ENCODE measurements around the gene ZNF827.

The ZNF827 gene

DNA sequence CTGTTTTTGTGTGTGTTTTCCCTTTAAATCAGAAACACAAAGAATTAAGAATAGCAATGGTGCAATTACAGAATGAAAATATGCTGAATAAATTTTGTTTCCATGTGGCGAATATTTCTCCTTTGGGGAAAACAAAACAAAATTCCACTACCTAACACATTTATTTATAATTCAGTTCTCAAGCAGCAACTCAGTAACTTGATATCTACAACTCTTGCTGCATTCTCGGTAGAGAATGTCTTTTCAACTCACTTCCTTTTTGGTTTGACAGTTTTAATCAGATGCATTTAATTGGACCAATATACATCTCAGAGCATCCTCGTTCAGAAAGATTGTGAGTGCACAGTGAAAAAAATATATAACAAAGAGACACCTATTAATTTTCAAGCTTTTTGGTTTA, 30.8 kb downstream of the ZNF827 start:
- no peak overlapping the region for H3K4me3 ChIP-seq (ENCODE audit: low read depth, low read length)
- DNase-seq (ENCODE audit: low read depth): no peak
- in situ Hi-C loops (cut with HindIII; ENCODE audit: low sequenced_read_pairs): no loop called here
- TF ChIP-seq, protein P1, sequence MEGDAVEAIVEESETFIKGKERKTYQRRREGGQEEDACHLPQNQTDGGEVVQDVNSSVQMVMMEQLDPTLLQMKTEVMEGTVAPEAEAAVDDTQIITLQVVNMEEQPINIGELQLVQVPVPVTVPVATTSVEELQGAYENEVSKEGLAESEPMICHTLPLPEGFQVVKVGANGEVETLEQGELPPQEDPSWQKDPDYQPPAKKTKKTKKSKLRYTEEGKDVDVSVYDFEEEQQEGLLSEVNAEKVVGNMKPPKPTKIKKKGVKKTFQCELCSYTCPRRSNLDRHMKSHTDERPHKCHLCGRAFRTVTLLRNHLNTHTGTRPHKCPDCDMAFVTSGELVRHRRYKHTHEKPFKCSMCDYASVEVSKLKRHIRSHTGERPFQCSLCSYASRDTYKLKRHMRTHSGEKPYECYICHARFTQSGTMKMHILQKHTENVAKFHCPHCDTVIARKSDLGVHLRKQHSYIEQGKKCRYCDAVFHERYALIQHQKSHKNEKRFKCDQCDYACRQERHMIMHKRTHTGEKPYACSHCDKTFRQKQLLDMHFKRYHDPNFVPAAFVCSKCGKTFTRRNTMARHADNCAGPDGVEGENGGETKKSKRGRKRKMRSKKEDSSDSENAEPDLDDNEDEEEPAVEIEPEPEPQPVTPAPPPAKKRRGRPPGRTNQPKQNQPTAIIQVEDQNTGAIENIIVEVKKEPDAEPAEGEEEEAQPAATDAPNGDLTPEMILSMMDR (IDR thresholded peaks at IDR 0.05; ENCODE audit: low read depth, low read length, missing control alignments): no peak

DNA sequence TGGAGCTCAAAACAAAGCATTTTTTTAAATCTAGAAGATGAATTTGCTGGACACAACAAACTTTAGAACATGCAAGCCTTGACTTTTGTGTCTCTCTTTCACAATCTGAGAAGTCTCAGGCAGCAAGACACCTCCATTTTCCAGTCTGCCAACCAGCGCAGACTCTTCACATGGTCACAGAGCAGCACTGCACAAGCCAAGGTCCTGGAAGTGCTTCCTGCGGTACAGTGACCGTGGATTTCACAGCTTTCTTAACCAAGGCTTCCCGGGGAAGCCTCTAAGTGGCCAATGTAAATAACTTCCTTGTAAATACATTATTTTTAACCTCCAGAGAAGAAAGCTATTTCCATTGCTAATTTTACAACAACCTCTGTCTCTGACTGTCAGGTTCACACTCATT, 31.2 kb downstream of the ZNF827 start:
- DNase-seq (ENCODE audit: low read depth): no peak
- H3K4me3 ChIP-seq (ENCODE audit: low read depth, low read length): no peak overlapping the region
- in situ Hi-C loops (cut with HindIII; ENCODE audit: low sequenced_read_pairs): no loop called here
- TF ChIP-seq, protein P1 (IDR thresholded peaks at IDR 0.05; ENCODE audit: low read depth, low read length, missing control alignments): no peak

DNA sequence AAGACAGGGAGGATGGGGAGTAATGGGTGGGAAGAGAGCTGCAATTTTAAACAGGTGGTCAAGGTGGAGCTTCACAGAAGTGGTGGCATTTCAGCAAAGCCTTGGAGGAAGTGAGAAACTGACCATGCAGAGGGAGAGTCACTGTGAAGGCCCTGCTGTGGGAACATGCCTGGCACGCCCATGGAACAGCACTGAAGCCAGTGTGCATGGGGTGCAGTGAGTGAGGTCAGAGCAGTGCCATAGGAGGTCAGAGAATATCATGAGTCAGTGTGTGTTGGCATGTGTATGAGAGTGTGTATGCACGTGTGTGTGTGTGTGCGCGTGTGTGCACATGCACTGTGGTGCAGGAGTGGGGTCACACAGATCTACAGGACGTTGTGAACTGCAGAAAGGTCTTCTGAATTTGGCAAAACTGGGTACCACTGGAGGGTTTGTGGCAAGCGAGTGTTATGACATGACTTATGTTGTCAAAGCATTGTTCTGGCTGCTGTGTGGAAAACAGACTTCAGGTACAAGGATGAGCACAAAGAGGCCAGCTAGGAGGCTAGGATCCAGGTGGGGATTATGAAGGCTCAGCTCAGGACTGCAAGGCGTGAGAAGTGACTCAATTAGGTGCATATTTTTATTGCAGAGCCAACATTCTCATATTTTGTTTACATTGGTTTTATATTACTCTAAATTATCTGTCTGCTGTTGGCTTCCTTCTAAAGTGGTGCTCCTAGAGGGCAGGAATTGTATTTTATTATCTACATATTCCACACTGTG, 34.0 kb downstream of the ZNF827 start:
- in situ Hi-C loops (cut with HindIII; ENCODE audit: low sequenced_read_pairs): no loop called here
- DNase-seq (ENCODE audit: low read depth): no peak
- no peak overlapping the region for H3K4me3 ChIP-seq (ENCODE audit: low read depth, low read length)
- TF ChIP-seq, protein P1 (IDR thresholded peaks at IDR 0.05; ENCODE audit: low read depth, low read length, missing control alignments): no peak

DNA sequence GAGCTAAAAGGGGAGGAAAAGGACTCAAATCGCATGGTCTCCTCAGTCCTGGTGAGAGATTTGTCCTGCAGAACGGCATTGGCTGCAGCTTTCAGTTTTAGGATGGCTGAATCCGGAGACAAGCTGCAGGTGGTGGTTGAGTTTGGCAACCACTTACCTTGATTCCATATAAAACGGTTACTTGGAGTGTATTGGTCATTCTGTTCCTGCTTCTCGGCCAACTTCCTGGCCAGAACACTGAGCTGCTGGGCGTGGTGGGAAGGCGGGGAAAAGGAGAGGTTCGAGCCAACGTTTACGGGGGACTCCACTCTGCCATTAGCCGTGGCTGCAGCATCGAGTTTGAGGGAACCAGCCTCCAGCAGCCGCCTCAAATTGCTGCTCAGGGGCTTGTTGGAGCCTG, 36.1 kb downstream of the ZNF827 start:
- no peak for DNase-seq (ENCODE audit: low read depth)
- no peak overlapping the region for H3K4me3 ChIP-seq (ENCODE audit: low read depth, low read length)
- in situ Hi-C loops (cut with HindIII; ENCODE audit: low sequenced_read_pairs): no loop called here
- TF ChIP-seq, protein P1 (IDR thresholded peaks at IDR 0.05; ENCODE audit: low read depth, low read length, missing control alignments): no peak

DNA sequence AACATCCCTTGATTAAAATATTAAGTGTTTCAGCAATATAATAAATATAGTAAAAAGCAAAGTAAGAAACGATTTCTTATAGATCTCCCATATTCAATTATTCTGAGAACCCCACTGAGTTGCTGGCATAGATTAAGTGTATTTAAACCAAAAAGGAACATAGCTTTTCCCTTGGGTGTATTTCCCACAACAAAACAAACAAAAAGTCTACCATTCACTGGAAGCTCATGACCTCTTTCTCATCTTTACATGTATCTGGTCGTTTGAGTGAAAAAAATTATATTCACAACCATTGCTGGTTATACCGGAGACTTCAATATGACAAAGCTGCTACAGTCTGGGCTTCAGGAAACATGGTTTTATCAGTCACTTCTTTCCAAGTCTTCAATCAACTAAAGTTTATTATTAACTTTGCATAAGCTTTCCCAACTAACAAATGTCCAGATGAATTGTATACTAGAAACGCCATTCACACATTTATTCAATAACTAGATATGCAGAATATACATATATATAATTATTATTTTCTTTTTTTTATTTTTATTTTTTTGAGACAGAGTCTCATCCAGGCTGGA, 38.6 kb downstream of the ZNF827 start:
- TF ChIP-seq, protein P1 (IDR thresholded peaks at IDR 0.05; ENCODE audit: low read depth, low read length, missing control alignments): no peak
- in situ Hi-C loops (cut with HindIII; ENCODE audit: low sequenced_read_pairs): no loop called here

DNA sequence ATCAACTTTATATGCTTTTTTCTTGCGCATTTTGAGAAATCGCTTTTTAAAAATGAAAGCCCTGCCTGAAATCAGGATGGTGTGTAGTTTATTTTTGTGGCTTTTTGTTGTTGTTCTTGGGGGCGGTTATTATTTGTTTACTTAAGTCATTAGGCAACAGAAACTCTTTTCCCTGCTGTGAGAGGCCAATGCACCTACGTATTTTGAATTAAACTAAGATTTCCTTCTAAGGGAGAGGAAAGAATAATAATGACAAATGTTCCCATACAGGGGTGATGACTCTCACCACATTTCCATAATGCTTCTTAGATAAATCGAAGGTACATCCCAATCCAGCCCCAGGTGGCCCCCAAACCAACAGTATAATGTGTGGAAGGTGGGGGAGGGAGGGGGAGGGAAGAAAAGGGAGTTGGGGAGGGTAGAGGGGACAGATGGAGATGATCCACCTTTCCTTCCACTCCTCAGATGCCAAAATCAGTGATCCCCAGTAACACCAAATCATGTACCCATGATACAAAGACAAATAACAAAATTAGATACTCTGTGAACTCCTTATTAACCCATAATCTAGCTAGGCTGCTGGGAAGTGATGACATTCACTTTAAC, 39.6 kb downstream of the ZNF827 start:
- in situ Hi-C loops (cut with HindIII; ENCODE audit: low sequenced_read_pairs): no loop called here
- TF ChIP-seq, protein P1 (IDR thresholded peaks at IDR 0.05; ENCODE audit: low read depth, low read length, missing control alignments): no peak
- no peak overlapping the region for H3K4me3 ChIP-seq (ENCODE audit: low read depth, low read length)
- DNase-seq (ENCODE audit: low read depth): no peak

More for the DNA sequence above, 38.6 kb downstream of the ZNF827 start:
- H3K4me3 ChIP-seq (ENCODE audit: low read depth, low read length): no peak overlapping the region
- DNase-seq (ENCODE audit: low read depth): no peak
